IMR-90 (cell line): Measurements from ENCODE around the gene RNASE12. TPM values are rescaled to one million over a fixed set of nuclear protein-coding genes. Genes with fewer than 3 reads are reported as not detected.

ENCODE experiments used
- ATAC-seq: fragments of 200-7000 bp; cut with Tn5 transposase; 2 replicates; pipeline ENCODE4 v1.9.1; 2020; ENCODE audit warnings: low read depth, mild to moderate bottlenecking, moderate library complexity
- BruUV-seq: library from RNA; stranded (reverse); fragments of 400-500 nt; replicated peaks from 2 replicates; lab custom pipeline; 2021; lab: Mats Ljungman, UMichigan
- CTCF ChIA-PET: fragments of 300-600 bp; formaldehyde crosslinking; extraction: SDS; loops from one replicate; lab custom pipeline; 2021; ENCODE audit warnings: antibody characterized with exemption; lab: Yijun Ruan, JAX
- POLR2A ChIA-PET: fragments of 300-600 bp; sonication (Branson Sonifier 250); formaldehyde crosslinking; loops from one replicate; lab custom pipeline; 2022; ENCODE audit warnings: antibody characterized with exemption; ENCODE audit not compliant: unreplicated experiment; lab: Charles Lee
- DNase-seq: peaks from one replicate; pipeline ENCODE4 v3.0.0; 2013
- H2AFZ ChIP-seq: replicated peaks from 2 replicates; pipeline ENCODE3; 2013; ENCODE audit warnings: low read length, mild to moderate bottlenecking; ENCODE audit not compliant: poor library complexity
- H2AK5ac ChIP-seq: 2 replicates; pipeline ENCODE4 v1.6.1; 2013; ENCODE audit warnings: low read depth, low read length, inconsistent platforms
- H2AK9ac ChIP-seq: replicated peaks from 2 replicates; pipeline ENCODE3; 2013; ENCODE audit warnings: mild to moderate bottlenecking, low read depth, low read length, moderate library complexity; ENCODE audit not compliant: poor library complexity
- H2BK120ac ChIP-seq: 2 replicates; pipeline ENCODE4 v1.6.1; 2013; ENCODE audit warnings: low read depth, low read length, inconsistent platforms
- H2BK15ac ChIP-seq: 3 replicates; pipeline ENCODE4 v1.6.1; 2013; ENCODE audit warnings: low read depth, low read length, inconsistent platforms
- H2BK20ac ChIP-seq: 2 replicates; pipeline ENCODE4 v1.6.1; 2013; ENCODE audit warnings: low read depth, mild to moderate bottlenecking, inconsistent platforms, low read length, moderate library complexity
- H2BK5ac ChIP-seq: 2 replicates; pipeline ENCODE4 v1.6.1; 2013; ENCODE audit warnings: mild to moderate bottlenecking, low read depth, low read length, inconsistent platforms; ENCODE audit not compliant: poor library complexity, severe bottlenecking
- H3K14ac ChIP-seq: replicated peaks from 2 replicates; pipeline ENCODE4 v1.6.1; 2013; ENCODE audit warnings: low read depth, low read length, inconsistent platforms
- H3K18ac ChIP-seq: 2 replicates; pipeline ENCODE4 v1.6.1; 2013; ENCODE audit warnings: low read depth, low read length, control low read depth
- H3K23ac ChIP-seq: 2 replicates; pipeline ENCODE4 v1.6.1; 2013; ENCODE audit warnings: low read depth, low read length, inconsistent platforms
- H3K27ac ChIP-seq: 2 replicates; pipeline ENCODE4 v1.5.1; 2013; ENCODE audit warnings: mild to moderate bottlenecking, control low read depth, low read length; ENCODE audit not compliant: insufficient read depth
- H3K27me3 ChIP-seq: 2 replicates; pipeline ENCODE4 v1.6.1; 2013; ENCODE audit warnings: low read length; ENCODE audit not compliant: control insufficient read depth, insufficient read depth
- H3K36me3 ChIP-seq: 2 replicates; pipeline ENCODE4 v1.6.1; 2013; ENCODE audit warnings: low read length, mixed read lengths; ENCODE audit not compliant: control insufficient read depth, insufficient read depth
- H3K4ac ChIP-seq: 2 replicates; pipeline ENCODE4 v1.6.1; 2013; ENCODE audit warnings: low read depth, low read length, inconsistent platforms
- H3K4me1 ChIP-seq: 2 replicates; pipeline ENCODE4 v1.6.1; 2013; ENCODE audit warnings: low read length, mixed read lengths; ENCODE audit not compliant: control insufficient read depth, insufficient read depth
- H3K4me2 ChIP-seq: 2 replicates; pipeline ENCODE4 v1.6.1; 2013; ENCODE audit warnings: low read depth, mild to moderate bottlenecking, control low read depth, low read length, moderate library complexity
- H3K4me3 ChIP-seq: 2 replicates; pipeline ENCODE4 v1.5.1; 2013; ENCODE audit warnings: low read depth, mild to moderate bottlenecking, control low read depth, low read length, moderate library complexity; ENCODE audit not compliant: insufficient read depth
- H3K56ac ChIP-seq: 2 replicates; pipeline ENCODE4 v1.6.1; 2013; ENCODE audit warnings: low read length, inconsistent platforms; ENCODE audit not compliant: insufficient read depth; ENCODE audit errors: extremely low read depth
- H3K79me1 ChIP-seq, 2 experiments: 2 replicates each; pipeline ENCODE4 v1.6.1; 2013; ENCODE audit warnings: low read length in 2 of 2, inconsistent platforms in 1 of 2, low read depth in 1 of 2
- H3K9ac ChIP-seq: 2 replicates; pipeline ENCODE4 v1.6.1; 2013; ENCODE audit warnings: low read depth, low read length, control low read depth
- H3K9me1 ChIP-seq: 2 replicates; pipeline ENCODE4 v1.6.1; 2013; ENCODE audit warnings: low read length, inconsistent platforms; ENCODE audit not compliant: insufficient read depth
- H3K9me3 ChIP-seq: 2 replicates; pipeline ENCODE4 v1.6.1; 2013; ENCODE audit warnings: low read length; ENCODE audit not compliant: control insufficient read depth, insufficient read depth
- H4K20me1 ChIP-seq: 2 replicates; pipeline ENCODE4 v1.6.1; 2013; ENCODE audit warnings: low read length, inconsistent platforms; ENCODE audit not compliant: insufficient read depth
- H4K5ac ChIP-seq: 2 replicates; pipeline ENCODE4 v1.6.1; 2013; ENCODE audit warnings: mild to moderate bottlenecking, low read depth, low read length, control low read depth
- H4K8ac ChIP-seq, 2 experiments: 2 replicates each; pipeline ENCODE4 v1.6.1; 2013; ENCODE audit warnings: low read depth in 2 of 2, low read length in 2 of 2, control low read depth in 1 of 2, inconsistent platforms in 1 of 2
- H4K91ac ChIP-seq: 2 replicates; pipeline ENCODE4 v1.6.1; 2013; ENCODE audit warnings: low read depth, low read length, inconsistent platforms; ENCODE audit not compliant: insufficient read depth
- BHLHE40 ChIP-seq: fragments of 150-350 bp; IDR thresholded peaks from 2 replicates; pipeline ENCODE4 v1.6.1; 2016; ENCODE audit warnings: mild to moderate bottlenecking, low read depth, low read length
- CEBPB ChIP-seq: IDR thresholded peaks from 2 replicates; pipeline ENCODE4 v1.6.1; 2012; ENCODE audit warnings: low read depth, low read length, improper control_type of control experiment
- CHD1 ChIP-seq: IDR thresholded peaks from 2 replicates; pipeline ENCODE4 v1.6.1; 2012; ENCODE audit warnings: low read depth, low read length, improper control_type of control experiment
- ELK1 ChIP-seq: fragments of 150-350 bp; IDR thresholded peaks from 2 replicates; pipeline ENCODE4 v1.6.1; 2016; ENCODE audit warnings: low read depth, mild to moderate bottlenecking, low read length, moderate library complexity, borderline replicate concordance
- FOS ChIP-seq: fragments of 150-350 bp; IDR thresholded peaks from 2 replicates; pipeline ENCODE4 v1.6.1; 2016; ENCODE audit warnings: low read depth, low read length
- MAFK ChIP-seq: IDR thresholded peaks from 2 replicates; pipeline ENCODE4 v1.6.1; 2012; ENCODE audit warnings: low read depth, low read length, improper control_type of control experiment
- MAZ ChIP-seq: IDR thresholded peaks from 2 replicates; pipeline ENCODE4 v1.6.1; 2012; ENCODE audit warnings: low read depth, mild to moderate bottlenecking, low read length, improper control_type of control experiment, moderate library complexity, borderline replicate concordance
- MXI1 ChIP-seq: IDR thresholded peaks from 2 replicates; pipeline ENCODE4 v1.6.1; 2012; ENCODE audit warnings: low read depth, mild to moderate bottlenecking, low read length, moderate library complexity, borderline replicate concordance
- NFE2L2 ChIP-seq: fragments of 150-350 bp; IDR thresholded peaks from 2 replicates; pipeline ENCODE4 v1.6.1; 2016; ENCODE audit warnings: low read depth, mild to moderate bottlenecking, low read length
- POLR2A ChIP-seq: IDR thresholded peaks from 2 replicates; pipeline ENCODE4 v1.6.1; 2012; ENCODE audit warnings: mild to moderate bottlenecking, low read depth, low read length
- RAD21 ChIP-seq: IDR thresholded peaks from 2 replicates; pipeline ENCODE4 v1.6.1; 2012; ENCODE audit warnings: low read length, improper control_type of control experiment
- RCOR1 ChIP-seq: IDR thresholded peaks from 2 replicates; pipeline ENCODE4 v1.6.1; 2012; ENCODE audit warnings: mild to moderate bottlenecking, low read length, improper control_type of control experiment; ENCODE audit not compliant: insufficient replicate concordance
- RFX5 ChIP-seq: IDR thresholded peaks from 2 replicates; pipeline ENCODE4 v1.8.0; 2012; ENCODE audit warnings: low read depth, mild to moderate bottlenecking, low read length, moderate library complexity
- SMC3 ChIP-seq: fragments of 150-350 bp; IDR thresholded peaks from 2 replicates; pipeline ENCODE4 v1.6.1; 2016; ENCODE audit warnings: low read depth, mild to moderate bottlenecking, antibody characterized with exemption, low read length, moderate library complexity
- WGBS, 2 experiments: methylation state at CpG; one replicate each; pipeline versions ENCODE4 v1.1.5 to v1.1.7; 2013; ENCODE audit warnings: missing lambda C conversion rate in 2 of 2; ENCODE audit not compliant: insufficient read length in 1 of 2; ENCODE audit errors: extremely low coverage in 2 of 2; 5-methylcytosine and 5-hydroxymethylcytosine counted together
- dilution Hi-C: fragments of 300-500 bp; cut with HindIII; formaldehyde crosslinking; loops from one replicate; pipeline ENCODE4 v1.14.3; 2018; ENCODE audit warnings: low sequenced_read_pairs; ENCODE audit not compliant: unreplicated experiment
- in situ Hi-C: fragments of 300-500 bp; cut with MboI; formaldehyde crosslinking; loops from 3 replicates; pipeline ENCODE4 v1.14.3; 2019; ENCODE audit warnings: low sequenced_read_pairs, inconsistent platforms, mixed read lengths
- intact Hi-C: fragments of 100-400 bp; cut with micrococcal nuclease; formaldehyde crosslinking; loops from 2 replicates; pipeline ENCODE4 v1.10.0; 2022
- polyA plus RNA-seq, 3 experiments: library from polyadenylated mRNA; depleted of rRNA; stranded (reverse); fragments of >200 nt; gene quantifications; 2 replicates each; pipeline ENCODE4 v1.2.3, GENCODE V29; 2012; ENCODE audit warnings: low replicate concordance in 1 of 3
- total RNA-seq: library from RNA; depleted of rRNA; stranded (reverse); fragments of >200 nt; gene quantifications from 2 replicates; pipeline ENCODE4 v1.2.3, GENCODE V29; 2012
- TF ChIP-seq, protein P1 (sequence below): fragments of 150-350 bp; IDR thresholded peaks from 2 replicates; pipeline ENCODE4 v1.6.1; 2017; ENCODE audit warnings: mild to moderate bottlenecking, antibody characterized with exemption, low read length, low read depth
- TF ChIP-seq, protein P2 (sequence below): conservative IDR thresholded peaks from 2 replicates; pipeline ENCODE4 v1.5.1; 2012; ENCODE audit warnings: mild to moderate bottlenecking, low read depth, low read length, improper control_type of control experiment

The RNASE12 gene
- total and polyA plus RNA-seq, 2 of the 4 experiments (the other 2 are of a cell fraction) = not detected

- WGBS, 2 experiments = no CpG with 5 or more reads among the region's 1 CpG
- dilution Hi-C loops (no loop called here), in situ Hi-C loops (no loop called here), intact Hi-C loops (no loop called here)
- H3K27ac ChIP-seq = no peak overlapping the region
- H2AK9ac ChIP-seq = no peak overlapping the region
- H3K14ac ChIP-seq = no peak overlapping the region
- H3K79me1 ChIP-seq = no peaks in the 10 kb centered on the region
- H4K5ac ChIP-seq = no peak overlapping the region
- no peak overlapping the region for H2BK15ac ChIP-seq
- no peak overlapping the region for H2BK120ac ChIP-seq
- H3K9me1 ChIP-seq = no peaks in the 10 kb centered on the region
- H3K4me3 ChIP-seq = no peak overlapping the region
- no peaks in the 10 kb centered on the region for H3K4me1 ChIP-seq
- H3K9me3 ChIP-seq = no peaks in the 10 kb centered on the region
- no peak overlapping the region for H2AK5ac ChIP-seq
- ChIA-PET POLR2A (no interaction called here), CTCF (no interaction called here)
- H3K9ac ChIP-seq = no peak overlapping the region
- no peak for TF ChIP-seq MAFK
- TF ChIP-seq NFE2L2 = no peak
- TF ChIP-seq RCOR1 = no peak
- TF ChIP-seq MAZ = no peak
- no peak for TF ChIP-seq SMC3
- TF ChIP-seq CHD1 = no peak
- no peak for TF ChIP-seq RFX5
- TF ChIP-seq FOS = no peak
- no peak for TF ChIP-seq BHLHE40
- TF ChIP-seq MXI1 = no peak
- no peak for TF ChIP-seq CEBPB
- TF ChIP-seq ELK1 = no peak
- no peak for TF ChIP-seq RAD21
- no peak for TF ChIP-seq POLR2A
- TF ChIP-seq, protein P1, sequence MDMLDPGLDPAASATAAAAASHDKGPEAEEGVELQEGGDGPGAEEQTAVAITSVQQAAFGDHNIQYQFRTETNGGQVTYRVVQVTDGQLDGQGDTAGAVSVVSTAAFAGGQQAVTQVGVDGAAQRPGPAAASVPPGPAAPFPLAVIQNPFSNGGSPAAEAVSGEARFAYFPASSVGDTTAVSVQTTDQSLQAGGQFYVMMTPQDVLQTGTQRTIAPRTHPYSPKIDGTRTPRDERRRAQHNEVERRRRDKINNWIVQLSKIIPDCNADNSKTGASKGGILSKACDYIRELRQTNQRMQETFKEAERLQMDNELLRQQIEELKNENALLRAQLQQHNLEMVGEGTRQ = no peak
- TF ChIP-seq, protein P2, sequence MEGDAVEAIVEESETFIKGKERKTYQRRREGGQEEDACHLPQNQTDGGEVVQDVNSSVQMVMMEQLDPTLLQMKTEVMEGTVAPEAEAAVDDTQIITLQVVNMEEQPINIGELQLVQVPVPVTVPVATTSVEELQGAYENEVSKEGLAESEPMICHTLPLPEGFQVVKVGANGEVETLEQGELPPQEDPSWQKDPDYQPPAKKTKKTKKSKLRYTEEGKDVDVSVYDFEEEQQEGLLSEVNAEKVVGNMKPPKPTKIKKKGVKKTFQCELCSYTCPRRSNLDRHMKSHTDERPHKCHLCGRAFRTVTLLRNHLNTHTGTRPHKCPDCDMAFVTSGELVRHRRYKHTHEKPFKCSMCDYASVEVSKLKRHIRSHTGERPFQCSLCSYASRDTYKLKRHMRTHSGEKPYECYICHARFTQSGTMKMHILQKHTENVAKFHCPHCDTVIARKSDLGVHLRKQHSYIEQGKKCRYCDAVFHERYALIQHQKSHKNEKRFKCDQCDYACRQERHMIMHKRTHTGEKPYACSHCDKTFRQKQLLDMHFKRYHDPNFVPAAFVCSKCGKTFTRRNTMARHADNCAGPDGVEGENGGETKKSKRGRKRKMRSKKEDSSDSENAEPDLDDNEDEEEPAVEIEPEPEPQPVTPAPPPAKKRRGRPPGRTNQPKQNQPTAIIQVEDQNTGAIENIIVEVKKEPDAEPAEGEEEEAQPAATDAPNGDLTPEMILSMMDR = no peak
- H2AFZ ChIP-seq = no peak overlapping the region
- no peak overlapping the region for H3K18ac ChIP-seq
- H2BK20ac ChIP-seq = no peak overlapping the region
- H4K91ac ChIP-seq = no peak overlapping the region
- no peaks in the 10 kb centered on the region for H3K27me3 ChIP-seq
- no peak for ATAC-seq
- no peak overlapping the region for H2BK5ac ChIP-seq
- H4K8ac ChIP-seq = no peak overlapping the region
- no peaks in the 10 kb centered on the region for H4K20me1 ChIP-seq
- H3K36me3 ChIP-seq = no peaks in the 10 kb centered on the region
- H3K4me2 ChIP-seq = no peak overlapping the region
- BruUV-seq = no TSS peak
- DNase-seq = no peak
- no peak overlapping the region for H3K23ac ChIP-seq
- H3K56ac ChIP-seq = no peak overlapping the region
- H3K4ac ChIP-seq = no peak overlapping the region
These were observed 5.9 kb upstream of the RNASE12 start for GRCh38 chr14:20597108-20597507.
